ENCODE data around the gene INSR. TPM values are rescaled to one million over a fixed set of nuclear protein-coding genes. Genes with fewer than 3 reads are reported as not detected.
A peak's percentile ranks its signal among the peaks of the same experiment; 100 is the strongest.

INSR gene
- total RNA-seq, 1 donor from 2014 or later, result 37.5 TPM

DNA sequence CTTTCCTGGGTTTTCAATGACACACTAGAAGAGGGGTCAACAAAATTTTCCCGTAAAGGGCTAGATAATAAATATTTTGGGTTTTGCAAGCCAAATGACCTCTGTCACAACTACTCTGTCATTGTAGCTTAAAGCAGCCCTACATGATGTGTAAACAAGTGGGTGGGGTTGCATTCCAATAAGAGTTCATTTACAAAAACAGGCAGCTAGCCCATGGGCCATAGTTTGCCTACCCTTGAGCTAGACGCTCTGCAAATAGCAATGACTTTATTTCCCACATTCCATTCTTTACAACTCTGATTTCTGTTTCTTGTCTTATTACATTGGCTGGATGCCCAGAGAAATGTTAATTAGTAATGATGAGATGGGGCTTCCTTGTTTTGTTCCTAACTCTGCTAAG is 148.7 kb downstream of the INSR start:
- Histone ChIP-seq H3K27ac (no peak overlapping the region), H3K4me1 (no peaks in the 10 kb centered on the region), H3K4me3 (no peak overlapping the region), H3K27me3 (no peaks in the 10 kb centered on the region), H3K9me3 (no peaks in the 10 kb centered on the region), H3K36me3 (peaks cover 30% of the 10 kb centered on the region)
- DNase-seq, result no peak
- no peak for TF ChIP-seq CTCF (IDR thresholded peaks at IDR 0.05)
- no peak for ATAC-seq
- intact Hi-C loops (cut with DNase I), result no loop called here

- TF ChIP-seq CTCF (IDR thresholded peaks at IDR 0.05), result no peak
- Histone ChIP-seq H3K9me3 (no peaks in the 10 kb centered on the region), H3K4me3 (no peak overlapping the region), H3K4me1 (no peaks in the 10 kb centered on the region), H3K27ac (no peak overlapping the region), H3K36me3 (peaks cover 44% of the 10 kb centered on the region), H3K27me3 (no peaks in the 10 kb centered on the region)
- intact Hi-C loops (cut with DNase I), result no loop called here
- ATAC-seq (no peak), DNase-seq (no peak)
These were observed 151.4 kb downstream of the INSR start for GRCh38 chr19:7142771-7143170.

- TF ChIP-seq CTCF (IDR thresholded peaks at IDR 0.05), result no peak
- no peaks in the 10 kb centered on the region for H3K9me3 ChIP-seq
- no peak overlapping the region for H3K4me3 ChIP-seq
- H3K27ac ChIP-seq, result no peak overlapping the region
- ATAC-seq (no peak), DNase-seq (no peak)
- no peaks in the 10 kb centered on the region for H3K27me3 ChIP-seq
- intact Hi-C loops (cut with DNase I), result no loop called here
- peaks cover 44% of the 10 kb centered on the region for H3K36me3 ChIP-seq
- no peaks in the 10 kb centered on the region for H3K4me1 ChIP-seq
These were observed 154.1 kb downstream of the INSR start for GRCh38 chr19:7140137-7140536.

GRCh38 chr19:7139095-7139494 is 155.1 kb downstream of the INSR start:
- no peak for TF ChIP-seq CTCF (IDR thresholded peaks at IDR 0.05)
- Histone ChIP-seq H3K4me3 (no peak overlapping the region), H3K27ac (no peak overlapping the region), H3K9me3 (no peaks in the 10 kb centered on the region), H3K36me3 (peaks cover 44% of the 10 kb centered on the region), H3K27me3 (no peaks in the 10 kb centered on the region), H3K4me1 (no peaks in the 10 kb centered on the region)
- DNase-seq, result peak; percentile 6
- ATAC-seq, result no peak
- intact Hi-C loops (cut with DNase I), result no loop called here

DNA sequence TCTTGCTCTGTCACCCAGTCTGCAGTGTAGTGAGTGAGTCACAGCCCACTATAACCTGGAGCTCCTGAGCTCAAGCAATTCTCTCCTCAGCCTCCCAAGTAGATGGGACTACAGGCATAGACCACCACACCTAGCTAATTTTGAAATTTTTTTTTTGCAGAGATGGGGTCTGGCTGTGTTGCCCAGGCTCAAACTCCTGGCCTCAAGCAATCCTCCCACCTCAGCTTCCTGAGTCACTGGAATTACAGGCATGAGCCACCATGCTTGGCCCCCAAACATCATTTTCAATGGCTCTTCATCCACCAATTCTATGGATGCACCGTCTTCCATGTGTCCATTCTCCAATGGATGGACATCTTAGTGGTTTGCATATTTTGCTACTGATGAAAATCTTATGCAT is 155.8 kb downstream of the INSR start:
- intact Hi-C loops (cut with DNase I), result no loop called here
- no peaks in the 10 kb centered on the region for H3K27me3 ChIP-seq
- DNase-seq (peak; percentile 2), ATAC-seq (no peak)
- H3K9me3 ChIP-seq, result no peaks in the 10 kb centered on the region
- no peaks in the 10 kb centered on the region for H3K4me1 ChIP-seq
- H3K4me3 ChIP-seq, result no peak overlapping the region
- H3K36me3 ChIP-seq, result peaks cover 43% of the 10 kb centered on the region
- H3K27ac ChIP-seq, result no peak overlapping the region
- no peak for TF ChIP-seq CTCF (IDR thresholded peaks at IDR 0.05)

GRCh38 chr19:7137120-7137519 is 157.1 kb downstream of the INSR start:
- TF ChIP-seq CTCF (IDR thresholded peaks at IDR 0.05), result no peak
- no peaks in the 10 kb centered on the region for H3K4me1 ChIP-seq
- intact Hi-C loops (cut with DNase I), result no loop called here
- no peaks in the 10 kb centered on the region for H3K27me3 ChIP-seq
- H3K9me3 ChIP-seq, result no peaks in the 10 kb centered on the region
- H3K36me3 ChIP-seq, result peaks cover 31% of the 10 kb centered on the region
- DNase-seq (no peak), ATAC-seq (no peak)
- no peak overlapping the region for H3K4me3 ChIP-seq
- no peak overlapping the region for H3K27ac ChIP-seq
